Stimulated activated CD8-positive, alpha-beta memory T cell treated with anti-CD3 and anti-CD28 coated beads, Interleukin-2, amount 100 ng/mL, for 1 hour (primary cell): Measurements from ENCODE around the gene CD14.
A peak's percentile ranks its signal among the peaks of the same experiment; 100 is the strongest.
"Not testable (repeated sequence)": the region's sequence is repeated elsewhere in the genome, so short reads cannot be mapped to it uniquely, and the experiment has no call there.

Experiments used
- DNase-seq, 2 donors: peaks; one replicate each; pipeline ENCODE4 v3.0.0-alpha.2; 2020; ENCODE audit warnings: low read depth in 2 of 2

The CD14 gene

GRCh38 chr5:140633021-140633471 lies at the start of gene CD14:
TSS of gene CD14 (minus strand) at chr5:140633175. CDS start at chr5:140633071, 104 bp downstream.
- DNase-seq, result no peak

DNA sequence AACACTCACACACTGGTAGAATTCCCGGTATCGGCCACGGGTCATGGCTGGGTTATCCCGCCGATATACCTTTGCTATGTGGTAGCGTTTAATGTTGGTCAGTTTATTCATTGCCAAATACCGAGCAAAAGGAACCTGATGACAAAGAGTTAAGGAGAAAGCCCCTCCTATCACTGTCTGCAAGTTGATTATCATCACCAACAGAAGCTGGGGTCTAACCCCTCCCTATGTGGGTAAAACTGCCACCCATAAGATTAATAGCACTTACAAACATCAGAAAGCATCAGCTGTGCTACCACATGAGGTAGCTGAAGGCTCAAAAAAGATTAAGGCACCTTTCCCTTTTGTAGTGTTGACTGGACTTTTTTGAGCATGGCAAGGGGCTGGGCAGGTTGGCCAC lies 46.0 kb upstream of the CD14 start:
- DNase-seq, result no peak

DNA sequence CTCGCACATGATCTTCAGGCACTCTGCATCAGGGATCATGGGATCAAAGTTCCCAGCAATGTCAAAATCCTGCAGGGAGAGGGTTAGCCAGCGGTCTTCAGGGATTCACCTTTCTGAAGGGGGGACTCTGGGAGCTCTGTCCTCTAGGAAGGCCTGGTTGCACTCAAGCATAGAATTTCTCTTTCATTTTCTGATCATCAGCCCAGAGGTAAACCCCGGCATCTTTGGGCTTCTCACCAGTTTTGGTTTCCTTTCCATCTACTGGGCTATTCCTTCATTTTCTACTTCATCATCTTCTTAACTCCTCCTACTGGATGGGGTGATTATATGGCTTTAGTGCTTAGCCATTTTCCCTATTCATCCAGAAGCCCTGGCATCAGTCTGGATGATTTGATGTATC lies 45.0 kb upstream of the CD14 start:
- no peak for DNase-seq

DNA sequence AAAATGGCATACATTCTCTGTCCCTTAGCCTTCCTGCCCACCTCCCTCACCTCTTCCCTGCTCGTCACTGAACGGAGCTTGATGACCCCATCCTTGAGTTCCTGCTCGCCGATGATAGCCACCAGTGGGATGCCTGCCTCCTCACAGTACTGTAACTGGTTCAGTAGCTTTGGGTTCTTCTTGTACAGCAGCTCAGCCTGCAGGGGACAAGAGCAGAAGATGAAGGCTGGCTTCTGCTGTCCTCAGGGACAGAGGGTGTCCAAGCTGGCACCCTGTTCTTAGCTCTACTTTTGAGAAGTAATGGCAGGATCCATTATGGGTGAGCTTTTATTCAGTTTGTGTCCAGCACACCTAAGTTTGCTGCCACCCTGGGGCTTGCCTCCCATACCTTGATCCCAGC lies 41.7 kb upstream of the CD14 start:
- DNase-seq, result no peak

- no peak for DNase-seq
Observed at GRCh38 chr5:140674211-140674610, 41.2 kb upstream of the CD14 start.

DNA sequence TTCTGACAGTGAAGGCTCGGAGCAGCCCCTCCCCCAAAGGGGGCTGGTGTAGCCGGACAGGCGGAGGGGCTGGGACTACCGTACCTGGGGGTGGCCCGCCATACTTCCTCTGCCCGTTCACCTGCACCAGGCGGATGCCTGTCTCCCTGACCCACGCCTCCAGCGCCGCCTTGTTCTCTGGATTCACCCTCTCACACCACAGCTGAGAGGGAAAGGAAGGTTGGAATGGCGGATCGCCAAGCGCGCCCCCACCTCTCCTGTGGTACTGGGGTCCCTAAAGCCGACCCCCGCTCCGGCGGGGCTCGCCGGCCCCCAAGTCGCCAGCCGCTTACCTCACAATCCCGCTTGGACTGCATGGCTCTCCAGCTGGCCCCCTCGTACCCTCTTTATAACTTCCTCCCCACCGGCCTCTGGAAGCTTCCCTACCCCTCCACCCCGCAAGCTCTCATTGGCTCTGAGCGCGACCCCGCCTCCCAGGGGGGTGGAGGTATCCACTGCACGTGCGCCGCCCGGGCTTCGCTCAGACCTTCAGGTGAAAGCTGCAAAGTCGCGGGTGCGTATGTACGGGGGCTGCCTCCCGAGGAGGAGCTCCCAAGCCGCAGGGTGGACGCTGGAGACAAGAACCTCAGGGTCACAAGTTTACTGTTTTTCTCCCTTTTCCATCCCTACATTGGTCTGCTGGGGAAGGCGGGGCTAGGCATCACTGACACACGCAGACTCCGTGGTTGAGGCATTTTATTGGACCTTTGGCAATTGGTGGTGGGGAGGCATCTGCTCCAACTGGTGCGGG lies 40.4 kb upstream of the CD14 start, which contains the start of gene DND1:
TSS of gene DND1 (minus strand) at position 390 of the 790 bp plus-strand sequence. CDS start at position 356, 34 bp downstream.
- no peak for DNase-seq

- no peak for DNase-seq
Observed at GRCh38 chr5:140672455-140673186, 39.6 kb upstream of the CD14 start.

- no peak for DNase-seq
Observed at GRCh38 chr5:140671472-140672125, 38.6 kb upstream of the CD14 start.

DNA sequence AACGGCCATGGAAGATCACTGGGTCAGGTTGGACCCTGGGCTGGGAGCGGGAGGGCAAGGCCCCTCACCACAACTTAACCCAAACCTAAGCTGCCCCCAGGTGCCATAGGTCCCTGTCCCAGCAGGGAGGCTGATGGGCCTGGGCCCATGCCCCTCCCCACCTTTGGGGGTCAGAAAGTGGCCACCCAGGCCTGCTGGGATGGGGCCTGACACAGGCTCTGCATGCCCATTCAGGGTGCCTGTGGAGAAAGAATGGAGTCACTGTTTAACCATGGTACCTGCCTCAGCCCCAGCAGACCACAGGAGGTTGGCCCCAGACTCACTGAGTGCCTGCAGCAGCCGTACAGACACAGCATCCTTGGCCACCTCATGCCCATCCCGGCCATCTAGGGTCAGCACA lies 38.1 kb upstream of the CD14 start:
- DNase-seq, result not testable (repeated sequence)

DNA sequence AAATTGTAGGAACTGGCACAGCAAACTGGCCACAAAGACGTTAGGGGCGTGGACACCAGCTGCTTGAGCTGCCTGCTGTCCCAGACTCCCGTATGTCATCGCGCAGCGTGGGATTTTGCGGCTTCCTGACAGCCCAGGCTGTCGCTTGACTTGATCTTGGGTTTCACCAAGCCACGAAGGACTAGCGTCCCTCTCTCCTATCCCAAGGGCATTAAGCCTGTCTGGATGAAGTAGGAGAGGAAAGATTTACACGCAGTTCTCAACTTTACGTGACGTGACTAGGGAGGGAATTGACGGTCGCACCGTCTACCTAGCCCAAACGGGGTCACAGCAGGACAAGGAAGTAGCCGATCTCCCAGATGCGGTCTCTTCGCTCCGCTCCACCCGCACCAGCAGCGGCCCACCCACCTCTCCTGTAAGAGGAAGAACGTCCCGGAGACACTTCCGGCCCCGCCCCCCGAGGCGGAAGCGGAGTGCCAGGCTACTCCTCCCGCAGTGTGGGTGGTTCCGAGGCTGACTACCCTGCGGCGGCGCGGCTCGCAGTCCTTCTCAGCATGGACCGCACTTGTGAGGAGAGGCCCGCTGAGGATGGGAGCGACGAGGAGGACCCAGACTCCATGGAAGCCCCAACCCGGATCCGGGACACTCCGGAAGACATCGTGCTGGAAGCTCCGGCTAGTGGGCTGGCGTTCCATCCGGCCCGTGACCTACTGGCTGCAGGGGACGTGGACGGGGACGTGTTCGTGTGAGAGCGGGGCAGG lies 31.6 kb upstream of the CD14 start, which contains the start of gene WDR55:
TSS of gene WDR55 (plus strand) at position 546 of the 761 bp plus-strand sequence. CDS start at position 555, 9 bp downstream.
- DNase-seq, result peak; percentile 90 to 91

DNA sequence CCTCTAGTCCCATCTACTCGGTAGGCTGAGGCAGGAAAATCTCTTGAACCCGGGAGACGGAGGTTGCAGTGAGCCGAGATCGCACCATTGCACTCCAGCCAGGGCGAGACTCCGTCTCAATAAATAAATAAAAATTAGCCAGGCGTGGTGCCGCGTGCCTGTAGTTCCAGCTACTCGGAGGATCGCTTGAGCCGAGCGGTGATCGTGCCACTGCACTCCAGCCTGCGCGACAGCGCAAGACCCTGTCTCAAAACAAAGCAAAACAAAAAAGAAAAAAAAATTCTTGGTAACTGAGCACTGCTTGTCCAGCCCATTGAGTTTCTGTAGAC lies 31.0 kb upstream of the CD14 start:
- no peak for DNase-seq

- DNase-seq, result not testable (repeated sequence)
Observed at GRCh38 chr5:140660371-140660770, 27.4 kb upstream of the CD14 start.

GRCh38 chr5:140658870-140659269 lies 25.9 kb upstream of the CD14 start:
- DNase-seq, result no peak

DNA sequence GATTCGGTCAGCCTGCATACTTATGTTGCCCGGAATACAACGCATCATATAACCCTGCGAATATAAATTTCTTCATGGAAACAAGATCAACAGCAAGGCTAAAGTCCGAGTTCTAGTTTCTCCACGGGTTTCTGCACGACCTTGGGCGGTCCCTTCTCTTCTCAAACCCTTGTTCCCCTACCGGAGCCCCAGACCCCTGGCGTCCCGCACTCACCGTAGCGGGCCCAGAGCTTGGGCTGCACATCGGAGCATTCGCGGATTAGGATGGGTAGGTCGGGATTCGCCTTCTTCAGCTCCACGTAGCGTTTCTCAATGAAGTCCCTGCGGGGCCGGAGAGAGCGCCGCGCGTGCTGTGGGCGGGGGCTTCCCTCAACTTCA lies 14.1 kb upstream of the CD14 start:
- no peak for DNase-seq

DNA sequence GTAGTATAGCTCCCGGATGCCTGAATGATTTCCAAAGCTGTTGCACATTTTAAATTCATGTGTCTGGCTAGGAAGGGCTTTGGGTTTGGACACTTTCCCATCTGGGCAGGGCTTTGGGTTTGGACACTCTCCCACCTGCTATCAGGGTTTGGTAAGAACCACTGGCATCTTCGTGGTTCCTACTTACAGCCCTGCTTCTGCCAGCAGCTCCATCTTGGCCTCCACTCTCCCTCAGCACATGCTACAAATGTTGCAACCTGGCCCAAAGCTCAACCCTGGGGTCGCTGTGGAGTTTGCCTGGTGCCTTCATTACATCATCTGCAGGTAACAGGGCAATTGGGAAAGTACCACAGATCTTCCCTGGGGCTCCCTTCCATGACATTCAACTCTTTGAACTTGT lies 9.7 kb upstream of the CD14 start:
- DNase-seq, result no peak

DNA sequence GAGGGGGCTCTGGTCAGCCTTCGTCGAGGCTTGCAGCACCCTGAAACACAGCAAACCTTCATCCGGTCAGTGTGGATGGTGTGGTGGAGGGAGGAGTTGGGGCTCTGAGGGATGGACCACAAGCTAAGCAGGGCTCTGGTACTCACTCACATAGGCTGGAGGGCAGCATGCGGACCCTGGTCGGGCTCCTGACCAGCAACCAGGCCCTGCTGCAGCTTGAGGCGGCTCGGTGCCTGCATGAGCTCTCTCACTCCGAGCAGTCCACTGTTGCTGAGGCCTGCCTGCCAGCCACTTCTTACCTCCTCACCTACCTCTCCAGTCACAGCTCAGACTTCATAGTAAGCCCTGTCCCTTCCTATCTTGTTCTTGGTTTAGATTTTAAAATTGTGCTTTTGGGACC lies 8.7 kb upstream of the CD14 start:
- DNase-seq, result no peak

GRCh38 chr5:140639148-140639981 lies 6.4 kb upstream of the CD14 start, which contains the start of gene TMCO6:
TSS of gene TMCO6 (plus strand) at chr5:140639451. CDS start at chr5:140639528, 77 bp downstream.
- DNase-seq, result peak; percentile 90 to 95

DNA sequence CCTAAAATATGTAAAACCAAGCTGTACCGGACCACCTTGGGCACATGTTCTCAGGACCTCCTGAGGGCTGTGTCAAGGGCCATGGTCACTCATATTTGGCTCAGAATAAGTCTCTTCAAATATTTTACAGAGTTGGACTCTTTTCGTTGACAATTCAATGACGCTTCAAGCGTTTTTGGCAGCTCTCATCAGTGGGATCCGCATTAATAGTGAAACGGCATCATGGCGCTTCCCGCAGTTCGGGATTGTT lies 5.8 kb upstream of the CD14 start:
- DNase-seq, result not testable (repeated sequence)

- no peak for DNase-seq
Observed at GRCh38 chr5:140637371-140638100, 4.6 kb upstream of the CD14 start.
